KMS-11 (cell line): ENCODE results near the gene FGF14.
"Not testable (repeated sequence)": the region's sequence is repeated elsewhere in the genome, so short reads cannot be mapped to it uniquely, and the experiment has no call there.

Experiments
- H2AFZ ChIP-seq: fragments of 200-600 bp; sonication (generic); 2 replicates; pipeline ENCODE4 v1.6.1; 2016; ENCODE audit warnings: antibody characterized with exemption, mixed run types, low read depth
- H3K27ac ChIP-seq: fragments of 200-600 bp; sonication (generic); 2 replicates; pipeline ENCODE4 v1.6.1; 2016; ENCODE audit warnings: mild to moderate bottlenecking, mixed run types
- H3K27me3 ChIP-seq: fragments of 200-600 bp; sonication (generic); 2 replicates; pipeline ENCODE4 v1.6.1; 2017; ENCODE audit warnings: mild to moderate bottlenecking, low read depth, mixed run types, moderate library complexity; ENCODE audit not compliant: insufficient read depth
- H3K36me3 ChIP-seq: fragments of 200-600 bp; sonication (generic); 2 replicates; pipeline ENCODE4 v1.6.1; 2017; ENCODE audit warnings: mild to moderate bottlenecking, mixed run types; ENCODE audit not compliant: insufficient read depth
- H3K4me1 ChIP-seq: fragments of 200-600 bp; sonication (generic); 2 replicates; pipeline ENCODE4 v1.6.1; 2016; ENCODE audit warnings: mild to moderate bottlenecking, low read depth, mixed run types; ENCODE audit not compliant: poor library complexity, severe bottlenecking
- H3K4me2 ChIP-seq: fragments of 200-600 bp; sonication (generic); 2 replicates; pipeline ENCODE4 v1.7.0; 2016; ENCODE audit warnings: mild to moderate bottlenecking, mixed run types
- H3K4me3 ChIP-seq: fragments of 200-600 bp; sonication (generic); IDR thresholded peaks from 2 replicates; pipeline ENCODE4 v1.6.1; 2017; ENCODE audit warnings: low read depth, low read length, mixed read lengths; ENCODE audit not compliant: insufficient read depth
- H3K79me2 ChIP-seq: fragments of 200-600 bp; sonication (generic); 2 replicates; pipeline ENCODE4 v1.6.1; 2016; ENCODE audit warnings: low read depth, mixed run types; ENCODE audit not compliant: insufficient read depth
- H3K9ac ChIP-seq: fragments of 200-600 bp; sonication (generic); 2 replicates; pipeline ENCODE4 v1.6.1; 2016; ENCODE audit warnings: mild to moderate bottlenecking, mixed run types
- H4K20me1 ChIP-seq: fragments of 200-600 bp; sonication (generic); 2 replicates; pipeline ENCODE4 v1.6.1; 2016; ENCODE audit warnings: mild to moderate bottlenecking, mixed run types; ENCODE audit not compliant: insufficient read depth
- TF ChIP-seq, protein P1 (sequence below): fragments of 200-600 bp; sonication (generic); conservative IDR thresholded peaks from 2 replicates; pipeline ENCODE4 v1.6.1; 2017; ENCODE audit warnings: low read depth, mild to moderate bottlenecking, antibody characterized with exemption, low read length, moderate library complexity, mixed read lengths

Gene FGF14

DNA sequence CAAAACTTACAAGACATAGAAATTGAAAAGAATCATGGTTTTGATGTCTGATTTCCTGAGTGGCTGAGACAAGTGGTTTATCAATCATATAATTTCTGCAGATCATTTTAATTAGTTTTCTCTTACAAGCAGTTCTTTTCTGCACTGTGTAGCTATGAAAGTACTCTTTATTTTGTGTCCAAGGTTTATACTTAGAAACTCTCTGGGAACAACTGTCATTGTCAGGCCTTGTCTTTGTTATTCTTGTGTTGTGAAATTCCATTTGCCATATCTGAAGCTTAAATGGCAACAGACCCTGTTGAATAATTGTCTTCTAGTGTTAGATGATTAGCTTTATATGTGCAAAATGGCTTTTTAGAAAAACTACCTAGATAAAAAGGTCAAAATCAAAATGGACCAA, 312.1 kb downstream of the FGF14 start:
- Histone ChIP-seq H3K79me2 (no peaks in the 10 kb centered on the region), H3K4me1 (no peaks in the 10 kb centered on the region), H4K20me1 (no peaks in the 10 kb centered on the region), H3K9ac (no peak overlapping the region), H3K36me3 (no peaks in the 10 kb centered on the region), H3K4me2 (no peak overlapping the region), H2AFZ (no peak overlapping the region), H3K27ac (no peak overlapping the region), H3K4me3 (no peak overlapping the region), H3K27me3 (no peaks in the 10 kb centered on the region)
- TF ChIP-seq, protein P1, sequence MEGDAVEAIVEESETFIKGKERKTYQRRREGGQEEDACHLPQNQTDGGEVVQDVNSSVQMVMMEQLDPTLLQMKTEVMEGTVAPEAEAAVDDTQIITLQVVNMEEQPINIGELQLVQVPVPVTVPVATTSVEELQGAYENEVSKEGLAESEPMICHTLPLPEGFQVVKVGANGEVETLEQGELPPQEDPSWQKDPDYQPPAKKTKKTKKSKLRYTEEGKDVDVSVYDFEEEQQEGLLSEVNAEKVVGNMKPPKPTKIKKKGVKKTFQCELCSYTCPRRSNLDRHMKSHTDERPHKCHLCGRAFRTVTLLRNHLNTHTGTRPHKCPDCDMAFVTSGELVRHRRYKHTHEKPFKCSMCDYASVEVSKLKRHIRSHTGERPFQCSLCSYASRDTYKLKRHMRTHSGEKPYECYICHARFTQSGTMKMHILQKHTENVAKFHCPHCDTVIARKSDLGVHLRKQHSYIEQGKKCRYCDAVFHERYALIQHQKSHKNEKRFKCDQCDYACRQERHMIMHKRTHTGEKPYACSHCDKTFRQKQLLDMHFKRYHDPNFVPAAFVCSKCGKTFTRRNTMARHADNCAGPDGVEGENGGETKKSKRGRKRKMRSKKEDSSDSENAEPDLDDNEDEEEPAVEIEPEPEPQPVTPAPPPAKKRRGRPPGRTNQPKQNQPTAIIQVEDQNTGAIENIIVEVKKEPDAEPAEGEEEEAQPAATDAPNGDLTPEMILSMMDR: no peak

DNA sequence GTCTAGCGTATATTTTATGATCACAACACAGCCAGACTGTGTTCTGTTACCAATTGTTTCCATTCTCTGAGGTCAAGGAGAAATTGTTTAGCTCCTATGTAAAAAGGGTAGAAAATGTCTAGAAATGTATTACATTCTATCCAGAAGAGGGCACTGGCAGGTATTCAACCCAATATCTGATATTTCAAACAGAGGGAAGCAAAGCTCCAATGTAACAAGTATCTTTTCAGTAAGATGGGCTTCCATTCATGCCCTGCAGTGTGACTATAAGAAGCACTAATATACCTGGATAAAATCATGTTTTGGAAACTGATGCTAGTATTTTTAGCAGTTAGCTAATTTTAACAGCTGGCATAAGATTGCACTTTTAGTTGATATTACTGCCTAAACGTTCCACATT, 312.7 kb downstream of the FGF14 start:
- Histone ChIP-seq H4K20me1 (no peaks in the 10 kb centered on the region), H2AFZ (no peak overlapping the region), H3K36me3 (no peaks in the 10 kb centered on the region), H3K4me3 (no peak overlapping the region), H3K27me3 (no peaks in the 10 kb centered on the region), H3K9ac (no peak overlapping the region), H3K4me1 (no peaks in the 10 kb centered on the region), H3K79me2 (no peaks in the 10 kb centered on the region), H3K27ac (no peak overlapping the region), H3K4me2 (no peak overlapping the region)
- TF ChIP-seq, protein P1: no peak

DNA sequence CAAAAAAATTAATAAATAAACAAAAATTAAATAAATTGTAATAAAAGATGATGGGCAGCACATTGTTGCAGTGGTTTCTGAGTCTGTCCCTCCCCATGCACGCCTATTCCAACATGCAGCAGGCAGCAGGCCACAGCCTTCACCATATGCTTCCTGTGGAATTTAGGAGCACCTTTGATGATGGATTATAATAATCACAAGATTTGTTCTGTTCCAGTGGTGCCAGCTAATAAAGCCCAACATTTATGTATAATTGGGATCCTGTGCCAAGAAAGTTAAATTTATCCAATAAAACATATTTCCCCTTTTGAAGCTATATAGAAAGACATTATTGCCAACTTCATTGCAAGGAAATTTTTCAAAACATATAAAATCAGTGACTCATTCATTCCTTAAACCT, 328.6 kb downstream of the FGF14 start:
- H3K27me3 ChIP-seq: no peaks in the 10 kb centered on the region
- H3K36me3 ChIP-seq: no peaks in the 10 kb centered on the region
- H3K4me1 ChIP-seq: no peaks in the 10 kb centered on the region
- TF ChIP-seq, protein P1: no peak
- H3K79me2 ChIP-seq: no peaks in the 10 kb centered on the region
- H3K27ac ChIP-seq: no peak overlapping the region
- H3K4me2 ChIP-seq: no peak overlapping the region
- H2AFZ ChIP-seq: no peak overlapping the region
- no peak overlapping the region for H3K9ac ChIP-seq
- no peaks in the 10 kb centered on the region for H4K20me1 ChIP-seq
- no peak overlapping the region for H3K4me3 ChIP-seq

DNA sequence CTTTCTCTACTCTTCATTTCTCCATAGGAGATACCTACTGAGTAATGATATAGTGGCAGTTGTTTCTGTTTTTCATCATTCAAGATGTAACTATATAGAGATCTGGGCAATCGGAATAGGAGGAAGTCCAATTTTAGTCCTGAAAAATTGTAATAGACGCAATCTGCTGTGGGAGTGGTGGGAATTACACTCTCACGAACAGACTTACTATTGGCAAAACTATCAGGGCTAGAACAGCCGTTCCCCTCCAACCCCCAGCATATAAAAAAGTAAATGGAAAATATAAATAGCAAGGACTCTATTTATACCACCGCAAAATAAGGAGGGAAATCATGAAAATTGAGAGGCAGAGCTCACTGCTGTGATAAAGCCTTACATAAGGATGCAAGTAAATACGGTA, 330.1 kb downstream of the FGF14 start:
- Histone ChIP-seq H3K27ac (no peak overlapping the region), H3K4me2 (no peak overlapping the region), H4K20me1 (no peaks in the 10 kb centered on the region), H3K4me1 (no peaks in the 10 kb centered on the region), H3K27me3 (no peaks in the 10 kb centered on the region), H3K79me2 (no peaks in the 10 kb centered on the region), H2AFZ (no peak overlapping the region), H3K36me3 (no peaks in the 10 kb centered on the region), H3K4me3 (no peak overlapping the region), H3K9ac (no peak overlapping the region)
- TF ChIP-seq, protein P1: no peak

DNA sequence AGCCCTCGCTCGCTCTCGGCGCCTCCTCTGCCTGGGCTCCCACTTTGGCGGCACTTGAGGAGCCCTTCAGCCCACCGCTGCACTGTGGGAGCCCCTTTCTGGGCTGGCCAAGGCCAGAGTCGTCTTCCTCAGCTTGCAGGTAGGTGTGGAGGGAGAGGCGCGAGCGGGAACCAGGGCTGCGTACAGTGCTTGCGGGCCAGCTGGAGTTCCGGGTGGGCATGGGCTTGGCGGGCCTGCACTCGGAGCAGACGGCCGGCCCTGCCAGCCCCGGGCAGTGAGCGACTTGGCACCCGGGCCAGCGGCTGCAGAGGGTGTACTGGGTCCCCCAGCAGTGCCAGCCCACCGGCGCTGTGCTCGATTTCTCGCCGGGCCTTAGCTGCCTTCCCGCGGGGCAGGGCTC, 333.5 kb downstream of the FGF14 start:
- H2AFZ ChIP-seq, H3K4me3 ChIP-seq, H3K4me2 ChIP-seq, H3K79me2 ChIP-seq, H3K27me3 ChIP-seq, H3K9ac ChIP-seq, H4K20me1 ChIP-seq, H3K27ac ChIP-seq, H3K4me1 ChIP-seq, H3K36me3 ChIP-seq: not testable (repeated sequence)
